Hematopoietic multipotent progenitor cell treated with erythropoietin and hydrocortisone succinate and interleukin-3 and kit ligand, for 4 days (in vitro differentiated cells): ENCODE data around the gene ACOD1.
"Not testable (repeated sequence)": the region's sequence is repeated elsewhere in the genome, so short reads cannot be mapped to it uniquely, and the experiment has no call there.

Source experiments
- DNase-seq: peaks from one replicate; pipeline ENCODE4 v3.0.0-alpha.2; 2015

The ACOD1 gene

DNA sequence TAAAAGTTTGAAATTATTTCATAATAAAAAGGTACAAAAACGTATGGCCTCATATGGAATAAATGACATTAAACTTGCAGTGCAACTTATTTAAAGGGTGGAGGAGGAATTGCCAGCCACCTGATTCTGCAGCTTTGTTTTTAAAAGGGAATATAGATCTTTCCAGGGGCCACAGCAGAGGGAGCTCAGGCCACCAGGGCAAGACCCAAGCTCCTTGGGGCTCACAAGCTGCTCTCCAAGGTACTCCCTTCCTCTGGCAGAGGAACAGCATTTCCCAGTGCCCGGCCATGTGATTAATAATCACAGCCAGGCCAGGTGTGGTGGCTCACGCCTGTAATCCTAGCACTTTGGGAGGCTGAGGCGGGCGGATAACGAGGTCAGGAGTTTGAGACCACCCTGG, 6.2 kb downstream of the ACOD1 start:
- no peak for DNase-seq

DNA sequence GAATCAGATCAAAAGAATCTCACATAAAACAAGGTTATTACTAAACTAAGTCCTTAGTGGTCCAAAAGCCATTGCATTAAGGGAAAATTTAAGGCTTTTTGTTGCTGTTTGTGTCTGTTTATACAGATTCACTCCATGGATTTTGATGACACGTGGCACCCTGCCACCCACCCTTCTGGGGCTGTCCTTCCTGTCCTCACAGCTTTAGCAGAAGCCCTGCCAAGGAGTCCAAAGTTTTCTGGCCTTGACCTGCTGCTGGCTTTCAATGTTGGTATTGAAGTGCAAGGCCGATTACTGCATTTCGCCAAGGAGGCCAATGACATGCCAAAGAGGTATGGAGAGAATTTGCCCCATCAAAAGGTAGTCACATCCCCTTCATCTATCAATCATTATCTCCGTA, 6.9 kb downstream of the ACOD1 start:
- DNase-seq: no peak

DNA sequence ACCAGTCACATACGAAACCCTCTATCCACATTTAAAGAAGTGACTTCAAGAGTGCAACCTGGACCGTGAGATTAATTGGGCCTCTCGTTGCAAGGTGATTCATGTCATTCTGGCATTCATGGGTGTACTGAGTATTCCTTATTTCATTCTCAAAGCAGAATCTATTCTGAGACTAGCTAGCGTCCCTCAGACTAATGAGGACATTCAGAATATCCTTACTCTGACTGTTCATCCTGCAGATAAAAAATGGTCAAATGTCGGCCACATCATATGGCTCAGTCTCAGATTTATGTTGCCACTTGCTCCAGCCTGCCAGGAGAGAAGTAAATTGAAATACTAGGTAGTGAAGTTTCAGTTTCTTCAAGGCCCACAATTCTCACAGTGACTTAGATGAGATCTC, 7.3 kb downstream of the ACOD1 start:
- no peak for DNase-seq

DNA sequence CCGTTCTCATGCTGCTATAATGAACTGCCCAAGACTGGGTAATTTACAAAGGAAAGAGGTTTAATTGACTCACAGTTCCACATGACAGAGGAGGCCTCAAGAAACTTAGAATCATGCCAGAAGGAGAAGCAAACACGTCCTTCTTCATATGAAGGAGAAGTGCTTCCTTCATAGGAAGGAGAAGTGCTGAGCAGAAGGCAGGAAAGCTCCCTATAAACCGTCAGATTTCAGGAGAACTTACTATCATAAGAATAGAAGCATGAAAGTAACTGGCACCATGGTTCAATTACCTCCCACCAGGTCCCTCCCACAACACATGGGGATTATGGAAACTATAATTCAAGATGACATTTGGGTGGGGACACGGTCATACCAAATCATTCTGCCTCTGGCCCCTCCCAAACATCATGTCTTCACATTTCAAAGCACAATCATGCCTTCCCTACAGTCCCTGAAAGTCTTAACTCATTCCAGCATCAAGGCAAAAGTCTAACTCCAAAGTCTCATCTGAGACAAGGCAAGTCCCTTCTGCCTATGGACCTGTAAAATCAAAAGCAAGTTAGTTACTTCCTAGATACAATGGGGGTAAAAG, 10.6 kb downstream of the ACOD1 start:
- no peak for DNase-seq

DNA sequence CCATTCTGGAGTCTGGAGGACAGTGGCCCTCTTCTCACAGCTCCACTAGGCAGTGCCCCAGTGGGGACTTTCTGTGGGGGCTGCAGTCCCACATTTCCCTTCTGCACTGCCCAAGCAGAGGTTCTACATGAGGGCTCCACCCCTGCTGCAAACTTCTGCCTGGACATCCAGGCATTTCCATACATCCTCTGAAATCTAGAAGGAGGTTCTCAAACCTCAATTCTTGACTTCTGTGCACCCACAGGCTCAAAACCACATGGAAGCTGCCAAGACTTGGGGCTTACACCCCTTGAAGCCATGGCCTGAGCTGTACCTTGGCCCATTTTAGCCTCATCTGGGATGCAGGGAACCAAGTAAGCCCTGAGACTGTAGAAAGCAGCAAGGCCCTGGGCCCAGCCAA, 11.4 kb downstream of the ACOD1 start:
- not testable (repeated sequence) for DNase-seq

DNA sequence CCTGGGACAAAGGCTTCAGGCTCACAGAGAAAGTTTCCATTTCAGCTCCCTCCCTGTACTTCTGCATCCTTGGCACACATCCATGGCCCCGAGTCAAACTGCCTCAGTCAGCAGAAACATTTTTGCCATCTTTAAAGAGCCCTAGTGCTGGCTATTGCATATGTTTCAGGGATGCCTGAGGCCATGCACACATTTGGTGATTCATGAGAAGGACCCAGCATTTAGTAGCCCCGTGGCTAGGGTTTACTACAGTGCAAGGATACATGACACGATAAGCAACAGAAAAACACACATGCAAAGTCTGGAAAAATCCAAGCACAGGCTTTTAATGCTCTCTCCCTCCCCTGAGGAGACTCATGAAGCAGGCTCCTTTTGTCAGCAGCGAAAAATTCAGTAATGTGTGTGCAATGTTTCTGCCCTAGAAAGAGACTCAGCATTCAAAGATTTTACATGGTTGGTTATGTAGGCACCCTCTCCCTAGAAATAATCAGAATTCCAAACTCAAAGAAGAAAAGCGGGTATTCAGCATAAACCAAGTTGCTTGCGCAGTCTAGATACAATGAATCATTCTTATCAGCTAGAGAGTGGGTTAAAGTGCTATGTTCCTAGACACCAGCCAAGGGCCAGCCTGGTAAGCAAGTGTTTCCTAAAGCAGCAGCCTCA, 17.6 kb downstream of the ACOD1 start:
- no peak for DNase-seq

DNA sequence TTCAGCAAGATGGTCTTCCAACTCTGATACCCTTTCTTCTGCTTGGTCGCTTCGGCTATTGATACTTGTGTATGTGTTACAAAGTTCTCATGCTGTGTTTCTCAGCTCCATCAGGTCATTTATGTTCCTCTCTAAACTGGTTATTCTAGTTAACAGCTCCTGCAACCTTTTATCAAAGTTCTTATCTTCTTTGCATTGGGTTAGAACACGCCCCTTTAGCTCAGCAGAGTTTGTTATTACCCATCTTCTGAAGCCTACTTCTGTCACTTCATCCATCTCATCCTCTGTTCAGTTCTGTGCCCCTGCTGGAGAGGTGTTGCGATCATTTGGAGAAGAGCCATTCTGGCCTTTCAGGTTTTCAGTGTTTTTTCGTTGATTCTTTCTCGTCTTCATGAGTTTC, 18.7 kb downstream of the ACOD1 start:
- no peak for DNase-seq

DNA sequence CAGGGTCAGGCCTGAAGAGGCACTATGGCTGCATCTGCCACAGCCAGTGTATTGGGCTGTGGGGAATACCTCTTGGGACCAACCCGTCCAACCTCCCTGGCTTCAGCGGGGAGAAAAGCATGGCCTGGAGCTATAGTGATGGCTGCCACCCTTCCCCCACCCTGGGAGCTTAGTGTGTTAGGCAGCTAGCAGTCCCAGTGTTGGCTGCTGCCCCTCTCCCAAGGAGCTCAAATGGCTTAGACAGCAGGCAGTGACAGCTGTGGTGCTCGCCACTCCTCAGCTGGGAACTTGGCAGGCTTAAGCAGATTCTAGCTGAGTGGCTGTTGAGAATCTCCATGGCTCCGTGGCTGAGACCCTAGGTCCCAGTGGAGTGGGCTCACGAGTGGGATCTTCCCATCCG, 19.7 kb downstream of the ACOD1 start:
- no peak for DNase-seq

DNA sequence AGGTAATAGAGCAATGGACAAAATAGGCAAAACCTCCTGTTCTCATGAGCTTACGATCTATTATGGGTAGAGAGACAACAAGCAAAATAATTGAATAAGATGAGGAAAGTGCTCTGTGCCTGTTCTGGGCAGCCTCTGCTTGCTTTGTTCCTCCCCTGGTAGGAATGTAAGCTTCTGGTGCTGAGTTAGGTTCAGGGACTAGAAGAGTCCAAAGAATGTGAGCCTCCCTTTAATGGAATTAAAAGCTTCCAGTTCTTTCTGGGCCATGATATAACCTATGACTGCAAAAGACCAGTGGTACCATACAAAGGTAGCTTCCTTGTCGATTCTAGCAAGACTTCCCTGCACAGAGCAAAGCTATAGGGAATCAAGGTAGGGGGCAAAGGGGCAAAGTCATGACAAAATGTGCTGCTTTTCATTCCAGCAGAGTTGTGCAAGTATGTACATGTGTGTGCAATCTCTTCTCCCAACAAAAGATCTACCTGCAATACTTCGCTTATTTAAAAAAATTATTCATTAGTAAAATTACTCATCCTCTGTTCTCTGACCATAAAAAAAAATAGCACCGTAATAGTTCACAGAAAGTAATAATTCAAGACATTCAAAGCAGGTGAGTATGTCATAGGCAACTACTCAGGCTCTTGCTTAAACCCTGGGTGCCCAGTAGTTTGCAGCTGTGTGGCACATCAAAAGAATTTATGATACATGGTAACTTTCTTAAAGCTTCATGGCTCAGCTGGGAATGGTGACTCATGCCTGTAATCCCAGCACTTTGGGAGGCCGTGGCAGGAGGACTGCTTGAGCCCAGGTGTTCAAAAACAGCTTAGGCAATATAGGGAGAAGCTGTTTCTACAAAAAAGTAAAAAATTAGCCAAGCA, 21.4 kb downstream of the ACOD1 start:
- no peak for DNase-seq

DNA sequence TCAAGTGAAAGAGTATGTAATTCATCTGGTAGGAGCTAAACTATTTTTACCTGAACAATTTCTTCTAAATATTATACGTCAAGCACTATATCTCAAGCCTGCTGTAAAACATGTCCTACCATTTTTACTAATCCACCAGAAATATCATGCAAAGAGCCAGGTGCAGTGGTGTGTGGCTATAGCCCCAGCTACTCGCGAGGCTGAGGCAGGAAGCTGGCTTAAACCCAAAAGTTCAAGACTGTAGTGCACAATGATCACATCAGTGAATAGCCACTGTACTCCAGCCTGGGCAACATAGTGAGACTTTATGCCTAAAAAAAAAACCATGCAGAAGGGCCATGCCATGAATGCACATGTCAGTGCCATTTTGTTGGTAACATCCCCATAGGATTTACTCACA, 22.9 kb downstream of the ACOD1 start:
- DNase-seq: no peak

DNA sequence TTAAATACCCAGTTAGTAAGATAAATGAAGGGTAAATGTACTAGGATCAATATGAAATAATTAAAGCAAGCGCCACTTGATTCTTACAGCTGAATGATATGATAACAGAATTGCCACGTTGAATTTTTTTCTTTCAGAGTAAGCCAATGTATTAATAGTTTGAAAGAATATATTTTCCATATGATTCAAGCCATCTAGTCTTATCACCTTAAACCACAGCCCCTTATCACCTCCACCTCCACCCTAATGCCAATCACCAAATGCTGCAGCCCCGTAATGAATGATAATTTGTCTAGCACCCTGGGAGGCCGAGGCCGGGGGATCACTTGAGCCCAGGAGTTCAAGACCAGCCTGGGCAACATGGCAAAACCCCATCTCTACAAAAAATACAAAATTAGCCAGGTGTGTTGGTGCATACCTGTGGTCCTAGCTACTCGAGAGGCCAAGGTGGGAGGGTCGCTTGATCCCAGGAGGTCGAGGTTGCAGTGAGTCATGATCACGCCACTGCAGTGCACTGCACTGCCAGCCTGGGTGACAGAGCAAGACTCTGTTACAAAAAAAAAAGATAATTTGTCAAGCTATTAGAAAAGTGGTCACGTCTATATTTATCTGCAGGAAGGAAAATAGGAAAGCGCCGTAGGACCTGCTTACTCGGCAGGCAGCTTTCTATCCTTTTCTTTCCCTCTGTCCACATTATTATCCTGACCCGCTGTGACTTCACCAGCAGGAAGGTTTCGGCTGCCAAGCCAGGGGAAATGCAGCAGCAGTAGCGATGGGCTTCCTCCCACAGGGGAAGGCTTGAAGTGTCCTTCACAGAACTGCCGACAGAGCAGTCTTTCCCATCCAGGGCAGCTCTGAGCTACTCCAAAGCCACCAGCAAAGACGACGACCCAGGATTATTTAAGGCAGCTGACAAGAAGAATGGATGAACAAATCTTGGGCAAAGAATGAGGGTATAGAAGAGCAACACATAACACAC, 23.8 kb downstream of the ACOD1 start:
- DNase-seq: peak; percentile 54

DNA sequence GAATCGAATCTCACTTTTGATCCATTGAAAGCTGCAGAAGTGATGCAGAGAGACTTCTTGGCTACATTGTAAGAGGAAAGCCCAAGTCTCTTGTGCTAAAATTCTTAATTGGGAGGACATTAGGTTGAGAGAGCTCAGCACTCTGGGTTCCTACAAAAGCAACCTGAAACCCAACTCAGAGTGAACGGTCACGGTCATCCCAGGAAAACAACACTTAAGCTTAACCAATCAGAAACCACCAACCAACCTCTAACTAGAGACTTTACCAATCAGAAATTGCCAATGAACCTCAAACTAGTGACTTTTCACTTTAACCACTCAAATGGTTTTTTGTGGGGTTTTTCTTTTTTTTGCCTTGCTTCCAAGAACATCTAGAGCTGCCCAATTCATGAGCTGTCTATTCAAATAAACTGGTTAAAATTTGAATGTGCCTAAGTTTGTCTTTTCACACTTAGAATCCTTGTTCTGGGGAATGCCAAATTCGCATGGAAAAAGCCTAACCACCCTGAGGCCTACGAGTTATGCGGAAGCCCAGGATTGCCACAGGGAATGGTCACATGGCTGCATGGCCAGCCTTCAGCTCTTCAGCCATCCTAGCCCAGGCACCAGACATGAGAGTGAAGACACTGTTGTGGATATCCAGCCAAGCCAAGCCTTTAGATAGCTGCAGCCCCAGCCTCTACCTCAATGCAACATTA, 25.8 kb downstream of the ACOD1 start:
- DNase-seq: no peak

DNA sequence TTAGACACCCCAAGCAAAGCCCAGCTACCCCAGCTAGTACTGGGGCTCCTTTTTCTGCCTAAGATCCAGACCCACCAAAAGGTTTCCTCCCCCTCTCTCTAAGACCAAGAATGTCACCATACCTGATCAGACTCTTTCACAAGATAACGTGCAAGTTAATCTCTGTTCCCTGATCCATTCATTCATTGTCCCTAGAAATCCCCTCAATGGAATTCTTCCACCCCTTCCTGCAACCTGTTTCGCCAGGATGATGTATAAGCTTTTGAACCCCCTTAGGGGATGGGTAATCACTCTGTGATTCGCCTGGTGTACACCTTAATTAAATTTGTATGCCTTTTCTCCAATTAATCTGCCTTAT, 26.3 kb downstream of the ACOD1 start:
- DNase-seq: no peak

DNA sequence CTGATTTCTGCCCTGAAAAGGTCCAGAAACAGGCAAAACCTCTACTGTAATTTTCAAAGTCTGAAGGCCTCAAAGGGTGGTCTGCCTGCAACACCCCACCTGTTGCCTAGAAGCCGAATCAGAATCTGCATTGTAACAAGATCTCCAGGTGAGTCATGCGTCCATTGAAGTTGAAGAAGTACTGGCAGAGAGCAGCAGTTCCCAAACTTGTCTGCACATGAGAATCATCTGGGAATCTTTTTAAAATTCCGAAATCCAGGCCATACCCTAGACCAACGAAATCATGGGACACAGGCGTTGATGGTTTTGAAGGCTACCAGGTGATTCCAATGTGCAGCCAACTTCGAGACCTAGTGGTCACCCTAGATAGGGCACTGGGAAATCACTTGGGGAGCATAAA, 27.6 kb downstream of the ACOD1 start:
- DNase-seq: no peak

DNA sequence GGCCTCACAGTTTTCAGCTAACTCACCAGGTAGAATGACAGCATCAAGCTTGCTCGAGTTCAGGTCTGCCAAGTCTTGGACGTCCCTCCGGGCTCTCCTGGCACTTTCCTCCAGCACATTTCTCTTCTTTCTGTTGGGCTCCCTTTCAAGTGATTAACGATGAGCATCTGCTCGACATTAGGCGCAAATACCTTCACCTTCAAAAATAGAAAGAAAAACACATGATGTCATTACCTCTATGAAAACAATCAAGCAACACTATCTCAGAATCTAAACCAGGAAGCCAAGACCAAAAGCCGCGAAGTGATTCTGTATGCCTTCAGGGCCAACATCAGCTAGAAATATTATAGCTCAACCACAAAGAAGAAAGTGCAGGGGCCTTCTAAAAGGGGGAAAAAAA, 28.2 kb downstream of the ACOD1 start:
- peak; percentile 24 for DNase-seq

DNA sequence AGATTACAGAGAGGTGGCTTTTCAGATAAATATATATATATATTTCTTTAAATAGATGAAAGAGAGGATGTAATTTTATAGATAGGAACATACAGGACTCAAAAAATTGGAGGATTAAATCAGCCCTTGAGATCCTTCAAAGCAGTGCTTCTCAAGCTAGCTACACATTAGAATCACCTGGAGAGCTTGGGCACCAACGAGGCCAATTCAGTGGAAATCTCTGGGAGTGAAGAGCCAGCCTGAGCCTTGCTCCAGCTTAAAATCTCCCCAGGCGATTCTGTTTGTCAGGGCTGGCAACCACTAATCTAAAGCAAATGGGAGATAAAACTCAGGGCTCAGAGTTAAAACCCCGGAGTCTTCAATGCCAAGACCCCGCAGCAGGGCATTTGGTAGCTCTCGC, 28.6 kb downstream of the ACOD1 start:
- no peak for DNase-seq

DNA sequence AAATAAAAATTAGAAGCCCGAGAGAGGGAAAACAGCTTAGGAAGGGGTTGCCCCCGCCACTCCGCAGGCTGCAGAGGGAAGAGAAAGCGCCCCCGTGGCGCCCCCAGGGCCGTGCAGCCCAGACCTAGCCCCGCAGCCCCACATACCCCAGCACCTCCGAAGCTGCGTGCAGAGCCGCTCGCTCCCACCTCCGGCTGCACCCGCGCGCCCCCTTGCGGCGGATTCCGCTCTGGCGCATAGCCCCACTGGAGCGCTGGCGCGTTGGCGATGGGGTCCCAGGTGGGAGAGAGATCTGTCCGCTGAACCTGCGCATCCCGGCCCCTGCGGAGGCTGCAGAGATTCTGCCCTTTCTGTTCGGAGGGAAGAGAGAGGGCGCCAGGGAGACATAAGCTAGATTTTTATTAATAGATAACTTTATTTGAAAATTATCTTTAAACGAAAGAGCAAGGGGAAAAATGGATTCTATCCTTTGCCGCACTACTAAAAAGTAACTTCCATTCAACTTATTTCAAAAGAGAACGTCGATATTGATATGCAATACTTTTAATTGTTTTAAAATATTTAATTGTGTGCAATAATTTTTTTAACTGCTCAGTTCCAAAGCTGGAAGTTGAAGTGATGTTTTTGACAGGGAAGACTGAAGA, 31.9 kb downstream of the ACOD1 start:
- peak; percentile 85 for DNase-seq

DNA sequence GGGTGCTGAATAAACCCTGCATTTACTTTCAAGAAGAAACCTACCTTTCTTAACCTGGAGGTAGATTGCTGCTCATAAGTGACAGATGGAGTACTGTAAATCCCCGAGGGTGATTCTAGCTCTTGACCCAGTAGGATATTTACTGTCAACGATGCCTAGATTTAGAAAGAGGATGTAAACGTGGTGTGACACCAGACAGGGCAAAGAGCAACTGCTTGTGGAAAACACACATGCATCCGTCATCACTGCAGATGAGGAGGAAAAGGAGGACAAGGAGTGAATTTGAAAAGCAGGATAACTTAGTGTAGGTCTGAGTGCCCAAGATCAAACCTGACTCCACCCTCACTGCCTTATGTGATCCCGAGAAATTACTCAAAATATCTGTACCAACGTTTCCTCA, 33.8 kb downstream of the ACOD1 start:
- DNase-seq: no peak

DNA sequence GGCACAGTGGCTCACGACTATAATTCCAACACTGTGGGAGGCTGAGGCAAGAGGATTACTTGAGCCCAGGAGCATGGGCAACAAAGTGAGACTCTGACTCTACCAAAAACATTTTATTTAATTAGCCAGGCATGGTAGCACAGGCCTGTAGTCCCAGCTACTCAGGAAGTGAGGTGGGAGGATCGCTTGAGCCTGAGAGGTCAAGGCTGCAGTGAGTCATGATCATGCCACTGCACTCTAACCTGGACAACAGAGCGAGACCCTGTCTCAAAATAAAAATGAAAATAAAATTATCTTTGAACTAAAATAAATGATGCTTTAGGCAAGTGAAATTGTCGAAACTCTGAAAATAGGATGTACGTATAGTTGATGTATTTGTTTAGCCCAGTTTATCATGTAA, 35.4 kb downstream of the ACOD1 start:
- DNase-seq: no peak

DNA sequence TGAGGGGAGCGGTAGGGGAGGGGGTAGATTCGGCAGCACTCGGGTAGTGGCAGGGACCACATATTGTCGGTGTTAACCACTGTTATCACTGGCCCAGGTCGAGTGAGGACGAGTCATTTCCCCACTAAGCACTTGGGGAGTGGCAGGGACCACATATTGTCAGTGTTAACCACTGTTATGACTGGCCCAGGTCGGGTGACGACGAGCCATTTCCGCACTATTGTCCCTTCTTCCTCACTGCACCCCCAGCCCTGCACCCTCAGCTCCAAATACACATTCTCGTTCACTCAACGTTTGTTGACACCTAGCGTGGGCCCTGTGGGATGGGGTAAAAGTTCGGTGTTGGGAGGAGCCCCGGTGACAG, 43.1 kb downstream of the ACOD1 start:
- DNase-seq: peak; percentile 35

DNA sequence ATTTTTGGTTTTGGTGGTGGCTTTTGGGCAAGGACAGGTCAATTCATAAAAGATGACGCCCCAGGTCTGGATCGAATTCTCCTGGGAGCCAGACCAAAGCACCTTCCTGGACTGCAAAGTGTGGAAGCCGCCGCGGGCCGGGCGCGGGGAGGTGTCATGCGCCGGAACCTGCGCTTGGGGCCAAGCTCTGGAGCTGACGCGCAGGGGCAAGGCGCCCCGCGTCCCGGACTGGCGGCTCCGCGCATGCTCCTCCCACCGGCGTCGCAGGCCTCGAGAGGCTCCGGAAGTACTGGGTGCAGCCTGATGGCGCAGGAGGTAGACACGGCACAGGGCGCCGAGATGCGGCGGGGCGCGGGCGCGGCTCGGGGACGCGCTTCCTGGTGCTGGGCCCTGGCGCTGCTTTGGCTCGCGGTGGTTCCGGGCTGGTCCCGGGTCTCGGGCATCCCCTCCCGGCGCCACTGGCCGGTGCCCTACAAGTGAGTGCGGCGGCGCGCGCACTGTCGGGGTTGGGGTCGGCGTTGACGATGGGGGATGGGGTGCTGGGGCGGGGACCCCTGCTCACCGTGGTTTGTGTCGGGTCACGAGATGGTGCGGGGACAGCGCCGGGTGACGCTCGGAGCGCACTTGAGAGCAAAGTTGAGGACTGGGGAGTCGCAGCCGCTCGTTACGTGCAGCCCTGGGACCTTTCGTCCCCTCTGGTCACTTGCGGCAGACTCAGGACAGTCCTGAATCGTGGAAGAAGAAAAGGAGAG, 43.7 kb downstream of the ACOD1 start, which contains the start of gene CLN5:
CLN5 (plus strand) TSS at position 286 of the 752 bp plus-strand sequence; CDS start at position 304, 18 bp downstream.
- DNase-seq: peak; percentile 98
